B cell (primary cell): ENCODE results near the gene NLGN4Y.

Experiments
- EZH2 ChIP-seq: IDR thresholded peaks from 2 replicates; pipeline ENCODE4 v1.6.1; 2012; ENCODE audit warnings: borderline replicate concordance, low read depth, mild to moderate bottlenecking, moderate library complexity, low read length; ENCODE audit not compliant: insufficient read depth, poor library complexity, severe bottlenecking
- TF ChIP-seq, protein P1 (sequence below): fragments of 200-600 bp; IDR thresholded peaks from one replicate; pipeline ENCODE4 v1.8.0; 2022; ENCODE audit warnings: antibody characterized with exemption, mild to moderate bottlenecking

GRCh38 chrY:14581294-14581693 is 57.0 kb downstream of the NLGN4Y start:
- TF ChIP-seq, protein P1, sequence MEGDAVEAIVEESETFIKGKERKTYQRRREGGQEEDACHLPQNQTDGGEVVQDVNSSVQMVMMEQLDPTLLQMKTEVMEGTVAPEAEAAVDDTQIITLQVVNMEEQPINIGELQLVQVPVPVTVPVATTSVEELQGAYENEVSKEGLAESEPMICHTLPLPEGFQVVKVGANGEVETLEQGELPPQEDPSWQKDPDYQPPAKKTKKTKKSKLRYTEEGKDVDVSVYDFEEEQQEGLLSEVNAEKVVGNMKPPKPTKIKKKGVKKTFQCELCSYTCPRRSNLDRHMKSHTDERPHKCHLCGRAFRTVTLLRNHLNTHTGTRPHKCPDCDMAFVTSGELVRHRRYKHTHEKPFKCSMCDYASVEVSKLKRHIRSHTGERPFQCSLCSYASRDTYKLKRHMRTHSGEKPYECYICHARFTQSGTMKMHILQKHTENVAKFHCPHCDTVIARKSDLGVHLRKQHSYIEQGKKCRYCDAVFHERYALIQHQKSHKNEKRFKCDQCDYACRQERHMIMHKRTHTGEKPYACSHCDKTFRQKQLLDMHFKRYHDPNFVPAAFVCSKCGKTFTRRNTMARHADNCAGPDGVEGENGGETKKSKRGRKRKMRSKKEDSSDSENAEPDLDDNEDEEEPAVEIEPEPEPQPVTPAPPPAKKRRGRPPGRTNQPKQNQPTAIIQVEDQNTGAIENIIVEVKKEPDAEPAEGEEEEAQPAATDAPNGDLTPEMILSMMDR: no peak
- no peak for TF ChIP-seq EZH2
